Transverse colon (tissue), 4 donors: ENCODE measurements around the gene PRLR. TPM values are rescaled to one million over a fixed set of nuclear protein-coding genes. Genes with fewer than 3 reads are reported as not detected.

Source experiments
- DNase-seq: peaks from one replicate; pipeline ENCODE4 v3.0.0-alpha.2; 2019
- H3K27ac ChIP-seq, 4 donors: fragments of 200-600 bp; sonication (generic); 2 replicates each; pipeline ENCODE4 v1.5.1; 2016 to 2018; ENCODE audit warnings: inconsistent platforms in 4 of 4
- H3K27me3 ChIP-seq: fragments of 200-600 bp; sonication (generic); 2 replicates; pipeline ENCODE4 v1.5.1; 2017; ENCODE audit warnings: inconsistent platforms
- H3K36me3 ChIP-seq, 4 donors: fragments of 200-600 bp; sonication (generic); 2 replicates each; pipeline ENCODE4 v1.5.1; 2017 to 2019; ENCODE audit warnings: inconsistent platforms in 4 of 4
- H3K4me1 ChIP-seq, 4 donors: fragments of 200-600 bp; sonication (generic); 2 replicates each; pipeline ENCODE4 v1.5.1; 2017 to 2020; ENCODE audit warnings: inconsistent platforms in 4 of 4
- H3K4me3 ChIP-seq, 4 donors: fragments of 200-600 bp; sonication (generic); 1 replicate in 1 of 4; 2 replicates in 3 of 4; pipeline versions ENCODE4 v1.5.1 to v1.6.1; 2017 to 2019; ENCODE audit warnings: inconsistent platforms in 4 of 4
- H3K9me3 ChIP-seq, 2 donors: fragments of 200-600 bp; sonication (generic); 2 replicates each; pipeline ENCODE4 v1.5.1; 2017 to 2019; ENCODE audit warnings: inconsistent platforms in 2 of 2
- EP300 ChIP-seq: sonication (generic); formaldehyde crosslinking; IDR thresholded peaks from one replicate; pipeline ENCODE4 v1.6.1; 2017; ENCODE audit warnings: antibody characterized with exemption, low read depth
- POLR2A ChIP-seq: fragments of 450-650 bp; IDR thresholded peaks from one replicate; pipeline ENCODE4 v1.6.1; 2016; ENCODE audit warnings: antibody characterized with exemption, mild to moderate bottlenecking, moderate library complexity
- POLR2AphosphoS5 ChIP-seq, 3 donors: sonication (generic); formaldehyde crosslinking; IDR thresholded peaks; one replicate each; pipeline ENCODE4 v1.6.1; 2016; ENCODE audit warnings: antibody characterized with exemption in 3 of 3
- WGBS, 2 donors: methylation state at CpG; one replicate each; pipeline ENCODE4 v1.1.5; 2018; ENCODE audit warnings: low coverage in 1 of 2; 5-methylcytosine and 5-hydroxymethylcytosine counted together
- in situ Hi-C, 4 donors: fragments of 200-750 bp; cut with MboI; loops; one replicate each; pipeline versions ENCODE4 v1.15.0 to v1.15.1; 2017; ENCODE audit warnings: low sequenced_read_pairs in 3 of 4, low pct_ligation_motif_present in 1 of 4, low pct_unique_long_range_greater_than_20kb in 1 of 4
- intact Hi-C: fragments of 100-400 bp; cut with DNase I; formaldehyde crosslinking; loops from one replicate; pipeline ENCODE4 v1.15.1; 2023; ENCODE audit warnings: low total_unique reads
- total RNA-seq, 4 donors: library from RNA; depleted of rRNA; stranded (reverse); fragments of >200 nt; gene quantifications; one replicate each; pipeline ENCODE4 v1.1.0, GENCODE V29; 2016
- TF ChIP-seq, protein P1 (sequence below), 5 experiments: fragments of 200-600 bp in 3 of 5; fragments of 450-650 bp in 2 of 5; sonication (generic) in 3 of 5; IDR thresholded peaks; 1 replicate in 2 of 5; 2 replicates in 3 of 5; pipeline ENCODE4 v1.5.1; 2016 to 2017; ENCODE audit warnings: antibody characterized with exemption in 5 of 5, inconsistent platforms in 3 of 5, mild to moderate bottlenecking in 2 of 5, moderate library complexity in 1 of 5

Gene PRLR
- total RNA-seq, 4 donors from 2014 or later, result 4.9 to 19.8 (median 13.0) TPM

DNA sequence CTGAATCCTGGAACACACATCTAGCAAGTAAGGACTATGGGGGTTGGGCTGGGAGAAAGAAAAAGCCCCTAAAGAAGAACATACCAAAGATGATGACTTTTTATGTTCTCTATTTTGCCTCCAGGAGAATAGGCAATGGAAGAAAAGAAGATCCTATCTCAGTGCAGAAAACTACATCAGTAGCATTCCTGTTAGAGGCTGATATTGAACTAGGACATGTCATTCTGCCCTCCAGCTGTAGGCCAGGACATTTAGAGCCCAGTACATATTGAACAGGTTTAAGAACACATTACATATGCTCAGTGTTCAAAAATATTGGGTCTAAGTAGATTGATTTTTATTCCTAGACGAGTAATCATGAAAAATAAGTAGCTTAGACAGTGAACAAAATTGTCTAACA lies 24.7 kb downstream of the PRLR start:
- no peak overlapping the region for H3K4me3 ChIP-seq
- TF ChIP-seq POLR2A (no peak), EP300 (no peak), POLR2AphosphoS5 (IDR thresholded peaks at IDR 0.05) (no peak)
- TF ChIP-seq, protein P1, sequence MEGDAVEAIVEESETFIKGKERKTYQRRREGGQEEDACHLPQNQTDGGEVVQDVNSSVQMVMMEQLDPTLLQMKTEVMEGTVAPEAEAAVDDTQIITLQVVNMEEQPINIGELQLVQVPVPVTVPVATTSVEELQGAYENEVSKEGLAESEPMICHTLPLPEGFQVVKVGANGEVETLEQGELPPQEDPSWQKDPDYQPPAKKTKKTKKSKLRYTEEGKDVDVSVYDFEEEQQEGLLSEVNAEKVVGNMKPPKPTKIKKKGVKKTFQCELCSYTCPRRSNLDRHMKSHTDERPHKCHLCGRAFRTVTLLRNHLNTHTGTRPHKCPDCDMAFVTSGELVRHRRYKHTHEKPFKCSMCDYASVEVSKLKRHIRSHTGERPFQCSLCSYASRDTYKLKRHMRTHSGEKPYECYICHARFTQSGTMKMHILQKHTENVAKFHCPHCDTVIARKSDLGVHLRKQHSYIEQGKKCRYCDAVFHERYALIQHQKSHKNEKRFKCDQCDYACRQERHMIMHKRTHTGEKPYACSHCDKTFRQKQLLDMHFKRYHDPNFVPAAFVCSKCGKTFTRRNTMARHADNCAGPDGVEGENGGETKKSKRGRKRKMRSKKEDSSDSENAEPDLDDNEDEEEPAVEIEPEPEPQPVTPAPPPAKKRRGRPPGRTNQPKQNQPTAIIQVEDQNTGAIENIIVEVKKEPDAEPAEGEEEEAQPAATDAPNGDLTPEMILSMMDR (IDR thresholded peaks at IDR 0.05), result no peak
- no peak overlapping the region for H3K27ac ChIP-seq
- in situ Hi-C loops (no loop called here), intact Hi-C loops (no loop called here)
- no peaks in the 10 kb centered on the region for H3K36me3 ChIP-seq
- no peak for DNase-seq
- 67 to 83% methylated on average over 1 of the region's 1 CpG for WGBS, 2 donors
- H3K4me1 ChIP-seq, result peaks cover 0 to 18% (median 0%) of the 10 kb centered on the region in 4 donors
- H3K9me3 ChIP-seq, result no peaks in the 10 kb centered on the region
- H3K27me3 ChIP-seq, result no peaks in the 10 kb centered on the region

DNA sequence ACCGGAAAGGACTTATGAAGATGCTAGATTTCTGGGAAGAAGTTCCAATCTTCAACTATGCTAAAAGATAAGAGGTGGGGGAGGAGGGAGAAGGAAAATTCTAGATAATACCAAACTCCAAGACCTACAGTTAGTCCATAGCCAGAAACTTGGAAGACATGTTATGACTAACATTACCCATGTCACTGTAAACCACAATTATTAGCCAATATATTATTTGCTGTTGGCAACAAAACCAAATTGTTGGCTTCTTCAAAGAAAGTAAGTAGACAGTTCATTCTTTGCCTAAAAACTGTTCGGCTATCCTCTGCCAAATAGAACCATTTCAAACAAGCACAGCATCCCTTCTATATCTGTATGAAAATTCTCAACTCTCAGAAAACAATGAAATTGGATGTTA lies 25.1 kb downstream of the PRLR start:
- in situ Hi-C loops, result no loop called here
- Histone ChIP-seq H3K9me3 (no peaks in the 10 kb centered on the region), H3K27ac (no peak overlapping the region), H3K36me3 (no peaks in the 10 kb centered on the region), H3K4me1 (peaks cover 0 to 18% (median 0%) of the 10 kb centered on the region in 4 donors), H3K4me3 (no peak overlapping the region), H3K27me3 (no peaks in the 10 kb centered on the region)
- TF ChIP-seq POLR2AphosphoS5 (IDR thresholded peaks at IDR 0.05) (no peak), POLR2A (no peak), EP300 (no peak)
- TF ChIP-seq, protein P1 (IDR thresholded peaks at IDR 0.05), result no peak
- DNase-seq, result no peak
- intact Hi-C loops, result no loop called here
- WGBS, 2 donors, result 82 to 92% methylated on average over 2 of the region's 2 CpGs

DNA sequence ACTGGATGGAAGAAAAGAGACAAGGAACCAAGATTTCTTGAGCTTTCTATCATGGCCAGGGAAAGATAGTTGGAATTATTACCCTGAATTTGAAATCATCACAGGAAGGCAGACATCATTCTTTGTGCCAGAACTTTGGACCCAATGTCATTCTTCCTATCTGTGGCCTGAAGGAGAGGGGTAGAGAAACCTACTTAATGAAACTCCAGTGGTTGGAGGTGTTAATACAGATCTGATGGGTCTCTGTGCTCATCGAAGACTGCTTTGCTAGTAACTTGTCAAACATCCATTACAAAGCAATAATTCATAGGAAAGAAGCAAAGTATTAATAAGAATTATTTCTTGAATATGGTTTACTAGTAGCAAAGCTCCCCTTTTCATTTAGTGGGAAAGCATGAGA lies 26.9 kb downstream of the PRLR start:
- Histone ChIP-seq H3K9me3 (no peaks in the 10 kb centered on the region), H3K27me3 (no peaks in the 10 kb centered on the region), H3K36me3 (no peaks in the 10 kb centered on the region), H3K27ac (peak overlapping the region; percentile 31 to 52 (median 50)), H3K4me3 (no peak overlapping the region), H3K4me1 (peaks cover 4 to 26% (median 8%) of the 10 kb centered on the region in 4 donors)
- intact Hi-C loops (no loop called here), in situ Hi-C loops (no loop called here)
- no peak for DNase-seq
- TF ChIP-seq POLR2AphosphoS5 (IDR thresholded peaks at IDR 0.05) (no peak), EP300 (no peak), POLR2A (no peak)
- TF ChIP-seq, protein P1 (IDR thresholded peaks at IDR 0.05), result no peak
- 70 to 88% methylated on average over 1 of the region's 1 CpG for WGBS, 2 donors

DNA sequence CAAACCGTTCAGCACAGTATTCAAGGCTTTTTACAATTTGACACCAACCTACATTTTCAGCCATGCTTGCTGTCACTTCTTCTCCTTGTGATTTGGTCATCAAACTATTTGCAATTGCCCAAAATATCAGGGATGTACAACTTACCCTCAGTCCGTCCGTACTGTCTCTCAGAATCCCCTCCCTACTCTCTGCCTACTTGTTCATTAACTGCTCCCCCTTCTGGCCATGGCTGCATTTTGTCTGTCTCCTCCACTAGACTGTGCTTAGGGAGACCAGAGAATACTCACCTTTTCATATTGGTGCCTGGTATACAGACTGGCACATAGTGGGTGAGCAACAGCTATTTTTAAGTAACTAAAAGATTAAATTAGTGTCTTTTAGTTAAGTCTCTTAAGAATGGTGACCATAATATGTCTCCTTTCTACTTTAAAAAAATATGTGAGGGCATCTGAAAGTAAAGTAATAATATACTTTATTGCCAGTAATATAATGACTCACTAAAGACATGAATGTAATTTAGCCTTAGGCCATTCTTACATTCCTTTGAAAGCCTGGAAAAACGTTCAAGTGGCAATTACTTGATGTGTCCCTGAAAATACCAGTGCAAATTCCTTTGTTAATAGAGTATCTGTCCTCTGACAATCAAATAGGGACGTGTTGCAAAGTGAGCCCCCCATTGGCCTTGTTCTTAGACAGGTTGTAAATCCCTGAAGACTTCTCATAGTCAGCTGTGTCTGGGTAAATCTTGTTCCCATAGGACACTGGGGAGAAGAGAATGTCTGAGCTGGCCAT lies 27.8 kb downstream of the PRLR start:
- peak; percentile 51 for DNase-seq
- Histone ChIP-seq H3K36me3 (no peaks in the 10 kb centered on the region), H3K4me3 (no peak overlapping the region), H3K4me1 (peaks cover 12 to 35% (median 16%) of the 10 kb centered on the region in 4 donors), H3K27ac (peak overlapping the region; percentile 40 to 52 (median 50)), H3K27me3 (no peaks in the 10 kb centered on the region), H3K9me3 (no peaks in the 10 kb centered on the region)
- TF ChIP-seq POLR2AphosphoS5 (IDR thresholded peaks at IDR 0.05) (no peak), EP300 (no peak)
- TF ChIP-seq, protein P1 (IDR thresholded peaks at IDR 0.05), result peak; percentile 27 to 69 (median 53)
- intact Hi-C loops (no loop called here), in situ Hi-C loops (no loop called here)
- WGBS, 2 donors, result 38 to 39% methylated on average over 4 to 5 of the region's 5 CpGs
